Lung (tissue), 12 donors: ENCODE results near the gene LRRIQ1. TPM values are rescaled to one million over a fixed set of nuclear protein-coding genes. Genes with fewer than 3 reads are reported as not detected.

Source experiments
- ATAC-seq: fragments of 200-7000 bp; cut with Tn5 transposase; one replicate; pipeline ENCODE4 v1.9.1; 2020; ENCODE audit warnings: moderate number of reproducible peaks; ENCODE audit not compliant: insufficient read depth, low FRiP score
- DNase-seq, 3 donors: peaks; one replicate each; pipeline ENCODE4 v3.0.0-alpha.2; 2013 to 2017
- H3K27ac ChIP-seq, 2 donors: one replicate each; pipeline ENCODE4 v1.5.1; 2013; ENCODE audit warnings: mild to moderate bottlenecking in 2 of 2, moderate library complexity in 2 of 2, control low read depth in 1 of 2, inconsistent platforms in 1 of 2, low read depth in 1 of 2, low read length in 1 of 2
- H3K27me3 ChIP-seq, 3 donors: one replicate each; pipeline ENCODE4 v1.5.1; 2013; ENCODE audit warnings: low read length in 2 of 3; ENCODE audit not compliant: control insufficient read depth in 3 of 3, insufficient read depth in 3 of 3
- H3K36me3 ChIP-seq, 4 donors: one replicate each; pipeline ENCODE4 v1.5.1; 2013; ENCODE audit warnings: low read length in 4 of 4, mild to moderate bottlenecking in 1 of 4, moderate library complexity in 1 of 4; ENCODE audit not compliant: control insufficient read depth in 4 of 4, insufficient read depth in 4 of 4
- H3K4me1 ChIP-seq, 5 donors: one replicate each; pipeline ENCODE4 v1.5.1; 2013; ENCODE audit warnings: low read length in 5 of 5, mild to moderate bottlenecking in 2 of 5, moderate library complexity in 1 of 5; ENCODE audit not compliant: control insufficient read depth in 5 of 5, insufficient read depth in 5 of 5
- H3K4me3 ChIP-seq: one replicate; pipeline ENCODE4 v1.5.1; 2013; ENCODE audit warnings: mild to moderate bottlenecking, control low read depth, moderate library complexity
- H3K9ac ChIP-seq, 2 donors: one replicate each; pipeline ENCODE4 v1.5.1; 2013; ENCODE audit warnings: low read length in 2 of 2, control low read depth in 1 of 2; ENCODE audit not compliant: insufficient read depth in 1 of 2
- H3K9me3 ChIP-seq, 4 donors: one replicate each; pipeline ENCODE4 v1.5.1; 2013; ENCODE audit warnings: low read length in 3 of 4, mild to moderate bottlenecking in 1 of 4, moderate library complexity in 1 of 4; ENCODE audit not compliant: control insufficient read depth in 4 of 4, insufficient read depth in 3 of 4
- CTCF ChIP-seq: IDR thresholded peaks from 2 replicates; pipeline ENCODE4 v1.5.1; 2012; ENCODE audit warnings: mild to moderate bottlenecking; ENCODE audit errors: control extremely low read depth, extremely low read depth
- WGBS, 2 donors: extraction: QIAGEN DNeasy Blood & Tissue Kit; methylation state at CpG; one replicate each; pipeline ENCODE4 v1.1.7; 2013; 5-methylcytosine and 5-hydroxymethylcytosine counted together
- polyA plus RNA-seq, 2 donors: library from polyadenylated mRNA; stranded (reverse); fragments of 200-250 nt; gene quantifications; one replicate each; pipeline ENCODE4 v1.2.1, GENCODE V29; 2013
- total RNA-seq, 2 donors: library from RNA; depleted of rRNA in 1 of 2; stranded (reverse); fragments of >200 nt in 1 of 2; gene quantifications; one replicate each; pipeline ENCODE4 v1.2.1, GENCODE V29; 2014 to 2021
- donor health status: control.
- donor health status: control.
- donor health status: Bipolar disorder and iron deficiency.
- donor health status: healthy.
- donor health status: DM: yes; HTN: yes; CAD: no.

The LRRIQ1 gene
- total and polyA plus RNA-seq, 4 donors: 3.4 to 33.2 (median 12.0) TPM

- no peak for ATAC-seq
- H3K27ac ChIP-seq: no peak overlapping the region
- H3K4me3 ChIP-seq: no peak overlapping the region
- no peak for TF ChIP-seq CTCF
- no peaks in the 10 kb centered on the region for H3K4me1 ChIP-seq
- no peak overlapping the region for H3K9ac ChIP-seq
- 70 to 95% methylated on average over 1 of the region's 1 CpG for WGBS, 2 donors
- H3K9me3 ChIP-seq: no peaks in the 10 kb centered on the region
- H3K27me3 ChIP-seq: no peaks in the 10 kb centered on the region
- DNase-seq: no peak
- H3K36me3 ChIP-seq: no peaks in the 10 kb centered on the region
Measured at GRCh38 chr12:85006206-85006605, 29.9 kb upstream of the LRRIQ1 start.

GRCh38 chr12:85007836-85008235 is 28.3 kb upstream of the LRRIQ1 start:
- TF ChIP-seq CTCF: no peak
- 34 to 68% methylated on average over 4 of the region's 4 CpGs for WGBS, 2 donors
- DNase-seq (no peak), ATAC-seq (no peak)
- Histone ChIP-seq H3K36me3 (no peaks in the 10 kb centered on the region), H3K27me3 (no peaks in the 10 kb centered on the region), H3K9me3 (no peaks in the 10 kb centered on the region), H3K27ac (no peak overlapping the region), H3K4me1 (no peaks in the 10 kb centered on the region), H3K4me3 (no peak overlapping the region), H3K9ac (no peak overlapping the region)

- Histone ChIP-seq H3K36me3 (no peaks in the 10 kb centered on the region), H3K4me3 (no peak overlapping the region), H3K9me3 (no peaks in the 10 kb centered on the region), H3K27ac (no peak overlapping the region), H3K4me1 (no peaks in the 10 kb centered on the region), H3K9ac (no peak overlapping the region), H3K27me3 (no peaks in the 10 kb centered on the region)
- no peak for TF ChIP-seq CTCF
- ATAC-seq: no peak
- 64 to 83% methylated on average over 1 of the region's 1 CpG for WGBS, 2 donors
- DNase-seq: no peak
Measured at GRCh38 chr12:85016413-85016812, 19.7 kb upstream of the LRRIQ1 start.

GRCh38 chr12:85017133-85017532 is 19.0 kb upstream of the LRRIQ1 start:
- H3K9ac ChIP-seq: no peak overlapping the region
- H3K4me3 ChIP-seq: no peak overlapping the region
- no peak overlapping the region for H3K27ac ChIP-seq
- no peaks in the 10 kb centered on the region for H3K4me1 ChIP-seq
- no peak for TF ChIP-seq CTCF
- H3K27me3 ChIP-seq: no peaks in the 10 kb centered on the region
- H3K9me3 ChIP-seq: no peaks in the 10 kb centered on the region
- WGBS, 2 donors: 75 to 76% methylated on average over 3 of the region's 3 CpGs
- no peaks in the 10 kb centered on the region for H3K36me3 ChIP-seq
- DNase-seq: no peak
- ATAC-seq: no peak
